ENCODE measurements around the gene SH2D6. TPM values are rescaled to one million over a fixed set of nuclear protein-coding genes. Genes with fewer than 3 reads are reported as not detected.
A peak's percentile ranks its signal among the peaks of the same experiment; 100 is the strongest.
"Not testable (repeated sequence)": the region's sequence is repeated elsewhere in the genome, so short reads cannot be mapped to it uniquely, and the experiment has no call there.

The SH2D6 gene
- not detected for total RNA-seq
- long read RNA-seq: 0 reads

DNA sequence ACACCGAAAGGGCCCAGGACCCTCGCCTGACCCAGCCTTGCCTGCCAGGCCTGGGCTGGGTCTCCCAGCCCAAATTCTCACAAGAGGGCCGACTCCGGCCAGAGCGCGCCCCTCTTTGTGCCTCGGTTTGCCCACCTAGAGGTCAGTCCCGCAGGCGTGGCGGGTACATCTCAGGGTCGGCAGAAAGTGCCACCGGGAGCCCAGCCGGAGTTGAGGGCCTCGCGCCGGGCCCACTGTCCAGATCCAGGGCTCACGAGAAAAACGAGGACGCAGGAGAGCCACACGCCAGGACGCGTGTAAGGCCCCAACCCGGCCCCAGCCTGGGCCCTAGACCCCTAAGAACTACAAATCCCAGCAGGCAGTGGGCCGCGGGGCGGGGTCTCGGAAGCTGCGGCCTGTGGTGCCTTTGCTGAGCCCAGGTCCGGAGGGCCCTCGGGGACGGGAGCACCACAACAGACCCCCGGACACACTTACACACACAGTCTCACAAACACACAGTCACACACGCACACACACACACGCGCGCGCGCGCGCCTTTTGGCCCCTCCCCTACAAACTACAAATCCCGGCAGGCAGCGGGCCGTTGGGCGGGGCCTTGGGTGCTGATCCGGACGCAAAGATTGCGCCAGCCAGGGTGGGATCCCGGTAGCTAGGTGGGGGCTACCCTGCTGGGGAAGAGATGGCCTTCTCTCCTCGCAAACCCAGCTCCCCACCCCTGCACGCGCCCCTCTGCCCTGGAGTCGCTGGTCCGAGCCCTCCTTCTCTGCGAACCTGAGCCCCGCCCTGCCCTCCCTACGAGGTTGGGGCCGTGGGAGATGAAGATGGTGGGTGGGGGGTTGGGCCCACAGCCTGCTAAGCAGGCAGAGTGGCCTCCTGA lies at the start of gene SH2D6:
SH2D6 (plus strand) TSS at position 583 of the 877 bp plus-strand sequence. CDS start 10,752 bp downstream, outside the sequence.
- peak; percentile 76 for ATAC-seq
- intact Hi-C loops (cut with micrococcal nuclease): no loop called here
- peak; percentile 93 for DNase-seq

DNA sequence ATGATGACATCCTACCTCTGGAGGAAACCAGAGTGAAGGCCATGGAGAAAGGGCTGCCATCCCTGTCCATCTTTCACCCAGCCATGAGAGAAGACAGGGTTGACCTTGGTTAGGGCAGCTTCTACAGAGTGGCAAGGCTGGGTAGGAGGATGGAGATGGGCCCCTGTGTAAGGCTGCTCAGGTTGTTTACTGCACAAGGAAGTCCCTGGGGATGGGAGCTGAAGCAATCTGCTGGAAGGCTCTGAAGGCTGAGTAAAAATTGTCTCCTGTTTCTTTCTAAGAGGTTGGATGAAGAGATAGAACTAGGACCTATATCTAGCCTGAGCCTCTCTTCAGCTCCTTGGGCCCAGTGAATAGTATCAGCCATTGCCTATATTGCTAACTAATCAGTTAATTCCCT lies 49.6 kb upstream of the SH2D6 start:
- intact Hi-C loops (cut with micrococcal nuclease): no loop called here
- no peak for DNase-seq
- ATAC-seq: no peak

DNA sequence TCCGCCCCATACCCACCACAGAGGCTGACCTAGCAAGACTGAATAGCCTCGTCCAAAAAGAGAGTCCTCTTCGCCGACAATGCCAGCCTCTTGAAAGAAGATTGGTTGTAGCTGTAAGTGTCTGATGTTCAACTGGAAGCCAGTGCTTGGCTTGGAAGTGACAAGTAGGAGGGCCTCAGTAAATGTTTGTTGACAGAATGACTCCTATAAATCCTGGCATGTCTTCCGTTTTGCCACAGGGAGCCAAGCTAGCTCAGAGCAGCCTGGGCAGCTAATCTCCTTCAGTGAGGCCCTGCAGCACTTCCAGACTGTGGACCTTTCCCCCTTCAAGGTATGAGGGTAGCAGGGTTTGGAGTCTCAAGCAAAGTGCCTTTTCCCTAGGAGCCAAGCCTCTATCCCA lies 49.0 kb upstream of the SH2D6 start:
- ATAC-seq: no peak
- intact Hi-C loops (cut with micrococcal nuclease): no loop called here
- DNase-seq: no peak

DNA sequence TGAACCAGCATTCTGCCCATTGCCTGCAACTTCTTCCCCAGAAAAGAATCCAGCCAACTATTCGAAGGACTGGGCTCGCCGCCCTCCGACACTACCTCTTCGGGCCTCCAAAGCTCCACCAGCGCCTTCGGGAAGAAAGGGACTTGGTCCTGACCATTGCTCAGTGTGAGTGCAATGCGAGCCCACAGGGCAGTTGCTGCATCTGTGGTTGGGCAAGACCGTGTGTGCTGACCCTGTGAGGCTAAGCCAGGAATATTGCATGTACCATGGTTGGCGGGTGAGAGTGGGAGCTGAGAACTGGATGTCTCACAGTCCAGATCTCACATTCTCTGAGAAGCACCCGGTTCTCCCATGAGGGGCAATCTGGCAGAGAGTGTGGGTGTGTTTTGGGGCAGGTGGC lies 47.5 kb upstream of the SH2D6 start:
- no peak for ATAC-seq
- DNase-seq: no peak
- intact Hi-C loops (cut with micrococcal nuclease): no loop called here

DNA sequence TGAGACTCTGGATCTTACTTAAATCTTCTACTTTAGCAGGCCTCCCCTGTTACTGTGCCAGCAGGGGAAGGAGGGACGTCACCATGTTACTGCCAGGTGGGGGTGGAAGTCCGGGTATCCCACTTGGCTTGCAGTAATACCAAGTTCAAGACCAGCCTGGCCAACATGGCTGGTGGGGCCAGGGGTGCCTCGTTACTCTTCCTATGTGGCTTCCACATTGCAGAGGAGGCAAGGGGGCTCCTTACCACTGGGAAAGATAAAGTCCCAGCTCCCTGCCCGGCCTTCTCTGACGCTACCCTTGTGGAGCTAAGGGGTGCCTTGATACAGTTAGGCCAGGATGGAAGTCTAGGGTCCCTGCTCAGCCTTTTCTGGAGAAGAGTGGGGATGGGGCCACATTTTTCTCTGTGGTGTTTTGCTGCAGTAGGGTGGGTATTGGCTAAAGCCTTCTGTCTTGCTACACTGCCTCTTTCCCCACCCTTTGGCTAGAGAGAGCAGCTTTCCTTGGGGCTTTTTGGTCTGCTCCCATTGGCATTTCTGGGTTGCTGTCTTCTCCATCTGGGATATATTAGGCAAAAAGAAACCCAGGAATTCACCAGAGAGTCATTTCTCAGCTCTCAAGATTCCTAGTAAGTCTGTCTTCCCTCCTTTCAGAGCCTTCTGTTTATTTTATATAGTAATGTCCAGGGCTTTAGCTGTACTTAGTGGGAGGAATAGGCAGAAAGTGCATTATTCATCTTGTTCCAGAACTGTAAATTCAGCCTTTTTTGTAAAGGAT lies 42.0 kb upstream of the SH2D6 start:
- intact Hi-C loops (cut with micrococcal nuclease): no loop called here
- DNase-seq (no peak), ATAC-seq (no peak)

DNA sequence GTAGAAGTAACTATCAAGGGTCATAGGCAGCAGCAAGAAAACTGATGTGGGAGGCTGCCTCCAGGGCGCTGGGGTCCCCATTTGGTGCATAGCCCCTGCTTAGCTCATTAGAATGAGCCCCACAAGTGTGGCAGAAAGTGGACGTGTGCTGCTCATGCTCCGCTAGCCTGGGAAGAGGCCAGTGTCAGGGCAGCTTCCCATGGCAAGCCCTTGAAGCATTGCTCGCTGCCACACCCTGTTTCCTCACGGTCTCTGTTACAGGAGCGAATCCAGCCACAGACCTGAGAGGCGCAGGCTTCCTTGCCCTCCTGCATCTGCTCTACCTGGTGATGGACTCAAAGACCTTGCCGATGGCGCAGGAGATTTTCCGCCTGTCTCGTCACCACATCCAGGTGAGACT lies 41.4 kb upstream of the SH2D6 start:
- no peak for ATAC-seq
- intact Hi-C loops (cut with micrococcal nuclease): no loop called here
- no peak for DNase-seq

DNA sequence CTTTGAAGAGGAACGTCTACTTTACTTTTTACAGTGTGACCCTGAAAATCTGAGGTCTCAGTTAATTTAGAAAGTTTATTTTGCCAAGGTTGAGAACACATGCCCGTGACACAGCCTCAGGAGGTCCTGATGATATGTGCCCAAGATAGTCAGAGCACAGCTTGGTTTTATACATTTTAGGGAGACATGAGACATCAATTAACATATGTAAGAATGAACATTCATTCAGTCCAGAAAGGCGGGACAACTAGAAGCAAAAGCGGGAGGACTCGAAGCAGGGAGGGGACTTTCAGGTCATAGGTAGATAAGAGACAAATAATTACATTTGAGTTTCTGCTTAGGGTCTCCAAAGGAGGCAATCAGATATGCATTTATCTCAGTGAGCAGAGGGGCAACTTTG lies 40.3 kb upstream of the SH2D6 start:
- no peak for DNase-seq
- intact Hi-C loops (cut with micrococcal nuclease): no loop called here
- ATAC-seq: no peak

DNA sequence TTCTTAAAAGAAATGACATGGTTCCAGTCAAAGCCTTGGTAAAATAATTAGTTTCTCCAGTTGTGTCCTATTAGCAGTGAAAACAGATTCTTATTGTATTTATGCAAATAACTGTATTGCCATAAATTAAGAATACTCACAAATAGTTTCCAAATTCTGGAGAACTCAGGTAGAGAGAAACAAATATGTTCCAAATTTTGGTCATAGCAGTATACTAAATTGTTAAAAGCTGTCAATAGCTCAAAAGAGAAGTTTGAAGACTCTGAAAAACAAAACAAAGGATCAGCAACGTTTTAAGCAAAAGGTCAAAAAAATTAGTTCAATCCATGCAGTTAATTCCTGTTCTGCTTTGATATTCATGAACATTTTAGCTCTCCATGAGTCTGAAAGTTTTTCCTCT lies 38.5 kb upstream of the SH2D6 start:
- intact Hi-C loops (cut with micrococcal nuclease): no loop called here
- DNase-seq (no peak), ATAC-seq (no peak)

DNA sequence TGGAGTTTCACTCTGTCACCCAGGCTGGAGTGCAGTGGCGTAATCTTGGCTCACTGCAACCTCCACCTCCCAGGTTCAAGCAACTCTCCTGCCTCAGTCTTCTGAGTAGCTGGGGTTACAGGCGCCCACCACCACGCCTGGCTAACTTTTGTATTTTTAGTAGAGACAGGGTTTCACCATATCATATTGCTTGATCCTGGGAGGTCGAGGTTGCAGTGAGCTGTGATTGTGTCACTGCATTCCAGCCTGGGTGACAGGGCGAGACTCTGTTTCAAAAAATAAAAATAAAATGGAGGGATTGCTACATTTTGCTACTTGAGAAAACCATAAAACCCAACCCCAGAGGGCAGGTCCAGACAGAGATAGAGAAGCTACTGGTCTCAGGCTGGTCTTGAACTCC lies 35.4 kb upstream of the SH2D6 start:
- ATAC-seq; intact Hi-C loops (cut with micrococcal nuclease); DNase-seq: not testable (repeated sequence)

DNA sequence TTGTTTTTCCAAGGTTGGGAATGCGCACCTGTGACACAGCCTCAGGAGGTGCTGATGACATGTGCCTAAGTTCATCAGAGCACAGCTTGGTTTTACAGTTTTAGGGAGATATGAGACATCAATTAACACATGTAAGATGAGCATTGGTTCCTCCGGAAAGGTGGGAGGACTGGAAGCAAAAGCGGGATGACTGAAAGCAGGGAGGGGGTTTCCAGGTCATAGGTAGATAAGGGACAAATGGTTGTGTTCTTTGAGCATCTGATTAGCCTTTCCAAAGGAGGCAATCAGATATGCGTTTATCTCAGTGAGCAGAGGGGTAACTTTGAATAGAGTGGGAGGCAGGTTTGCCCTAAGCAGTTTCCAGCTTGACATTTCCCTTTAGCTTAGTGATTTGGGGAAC lies 34.7 kb upstream of the SH2D6 start:
- DNase-seq (no peak), ATAC-seq (no peak)
- intact Hi-C loops (cut with micrococcal nuclease): no loop called here

DNA sequence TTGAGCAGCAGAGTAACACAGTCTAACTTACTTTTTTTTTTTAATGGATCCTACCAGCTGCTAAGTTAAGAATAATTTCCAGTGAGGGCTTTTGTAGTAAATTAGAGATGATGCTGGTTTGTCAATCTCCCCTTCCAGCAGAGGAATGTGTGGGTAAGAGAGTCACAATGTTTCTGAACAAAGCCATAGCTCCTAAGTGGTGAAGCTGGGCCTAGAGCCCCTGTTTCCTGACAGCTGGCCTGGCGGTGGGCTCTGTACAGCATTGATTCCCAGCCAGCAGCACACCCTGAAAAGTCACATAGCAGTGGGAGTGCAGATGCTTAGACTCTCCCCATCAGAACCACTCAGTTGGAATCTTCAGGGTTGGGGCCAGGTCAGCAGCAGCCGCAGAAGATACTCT lies 32.8 kb upstream of the SH2D6 start:
- intact Hi-C loops (cut with micrococcal nuclease): no loop called here
- no peak for ATAC-seq
- no peak for DNase-seq

DNA sequence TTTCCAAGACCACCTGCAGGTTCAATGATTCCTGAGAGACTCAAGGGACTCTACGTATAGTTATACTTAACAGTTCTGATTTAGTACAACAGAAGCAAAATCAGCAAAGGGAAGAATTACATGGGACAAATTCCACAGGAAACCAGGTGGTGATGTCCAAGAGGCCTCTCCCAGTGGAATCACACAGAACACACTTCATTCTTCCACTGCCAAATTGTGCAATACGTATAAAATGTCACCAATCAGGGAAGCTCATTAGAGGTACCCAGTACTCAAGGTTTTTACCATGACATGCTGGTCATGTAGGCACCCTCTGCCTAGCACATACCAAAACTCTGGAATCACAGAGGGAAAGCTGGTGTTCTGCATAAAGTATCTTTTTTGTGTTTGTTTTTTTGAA lies 30.8 kb upstream of the SH2D6 start:
- intact Hi-C loops (cut with micrococcal nuclease): no loop called here
- ATAC-seq: no peak
- no peak for DNase-seq

DNA sequence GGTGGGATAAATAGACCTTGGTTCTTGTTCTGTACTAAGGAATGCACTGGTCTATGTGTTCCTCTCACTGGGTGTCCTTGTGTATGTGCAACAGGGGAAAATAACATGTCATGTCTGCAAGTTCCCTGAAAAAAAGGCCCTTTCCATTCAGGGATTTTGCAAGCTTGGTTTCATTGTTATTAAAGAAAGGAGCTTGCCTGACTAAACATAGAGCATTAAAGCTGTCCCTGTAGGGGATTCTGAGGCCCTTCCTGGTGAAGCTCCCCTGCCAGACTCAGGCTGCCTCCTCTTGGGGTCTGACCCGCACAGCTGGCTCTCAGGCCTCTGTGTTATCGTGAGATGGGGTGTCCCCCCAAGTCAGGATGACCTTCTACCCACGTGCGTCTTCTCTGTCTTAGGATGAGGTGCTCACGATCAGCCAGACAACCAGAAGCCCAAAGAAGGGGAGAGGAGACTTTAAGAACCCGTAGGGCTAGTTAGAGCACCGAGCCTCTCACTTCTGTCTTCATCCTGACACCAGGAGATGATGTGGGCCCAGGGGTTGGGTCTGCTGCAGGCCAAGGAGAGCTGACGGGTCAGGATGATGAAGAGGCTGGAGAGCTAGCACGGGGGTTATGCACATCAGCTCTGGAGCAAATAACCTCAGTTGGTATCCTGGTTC lies 29.5 kb upstream of the SH2D6 start:
- intact Hi-C loops (cut with micrococcal nuclease): no loop called here

DNA sequence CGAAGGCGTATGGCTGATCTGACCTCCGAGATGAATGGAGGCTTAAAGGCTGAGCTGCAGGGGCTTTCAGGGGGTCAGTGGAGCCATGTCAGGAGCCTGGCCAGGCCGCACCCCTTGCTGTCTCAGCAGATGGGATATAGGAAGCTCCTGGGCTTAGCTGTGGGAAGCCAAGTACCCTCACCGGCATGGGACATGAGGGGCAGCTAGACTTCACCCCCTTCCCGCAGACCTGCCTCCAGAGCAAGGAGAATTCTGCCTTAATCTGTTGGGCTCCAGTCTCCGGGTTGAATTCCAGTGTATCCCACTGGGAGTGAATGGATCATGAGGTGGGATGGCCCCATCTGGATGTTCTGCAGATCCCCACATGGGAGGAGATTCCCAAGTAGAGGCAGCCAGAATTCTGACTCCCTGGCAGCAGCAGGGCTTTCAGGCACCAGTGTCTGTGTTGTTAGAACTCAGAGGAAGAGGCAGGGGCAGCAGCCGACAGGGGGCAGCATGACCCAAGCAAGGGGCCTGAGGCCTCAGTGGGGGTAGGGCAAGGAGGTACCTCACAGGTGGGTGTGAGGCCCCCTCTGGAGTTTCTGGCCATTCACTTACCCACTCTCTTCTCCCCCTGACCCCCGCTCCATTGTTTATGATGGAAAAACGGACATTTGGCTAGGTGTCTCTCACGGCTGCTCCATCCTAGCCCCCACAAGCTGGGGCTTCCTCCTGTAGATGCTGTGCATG lies 27.4 kb upstream of the SH2D6 start:
- intact Hi-C loops (cut with micrococcal nuclease): no loop called here

More for the DNA sequence above, 29.5 kb upstream of the SH2D6 start:
- DNase-seq (no peak), ATAC-seq (no peak)

DNA sequence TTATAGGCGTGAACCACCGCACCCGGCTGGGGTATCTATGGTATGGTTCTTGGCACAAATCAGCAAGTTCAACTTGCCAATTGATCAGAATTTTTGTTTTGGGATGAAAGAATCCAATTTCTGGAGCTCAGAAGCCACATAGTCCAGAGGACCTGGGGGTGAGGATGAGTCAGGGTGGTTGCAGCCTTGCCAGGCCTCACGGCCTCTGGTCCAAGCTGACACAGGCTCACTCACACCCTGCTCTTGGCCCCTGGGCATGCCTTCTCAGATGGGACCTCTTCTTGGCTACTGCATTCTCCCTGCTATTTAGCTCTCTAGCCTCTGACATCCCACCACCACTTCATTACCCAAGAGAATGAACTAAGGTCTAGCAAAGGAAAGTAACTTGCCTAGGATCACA lies 24.7 kb upstream of the SH2D6 start:
- ATAC-seq: no peak
- intact Hi-C loops (cut with micrococcal nuclease): no loop called here
- no peak for DNase-seq

More for the DNA sequence above, 27.4 kb upstream of the SH2D6 start:
- DNase-seq (peak; percentile 75), ATAC-seq (peak; percentile 73)

DNA sequence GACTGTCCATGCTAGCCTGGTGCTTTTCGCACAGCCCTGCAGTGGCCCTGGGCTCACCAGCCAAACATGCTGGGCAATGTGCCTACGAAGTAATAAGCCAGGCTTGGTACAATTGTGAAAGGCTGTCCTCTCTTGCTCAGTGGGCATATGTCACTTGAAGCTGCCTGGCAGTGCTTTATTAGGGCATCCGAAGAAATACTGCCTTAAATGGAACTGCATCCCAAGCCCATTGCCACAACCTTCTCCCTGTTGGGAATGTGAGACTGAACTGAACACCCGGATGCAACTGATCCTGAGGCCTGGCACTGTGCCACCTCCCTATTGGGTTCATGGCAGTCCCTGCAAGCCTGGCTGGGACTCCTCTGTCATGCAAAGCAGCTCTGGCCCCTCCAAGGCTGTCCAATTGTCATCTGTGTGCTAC lies 24.2 kb upstream of the SH2D6 start:
- intact Hi-C loops (cut with micrococcal nuclease): no loop called here
- DNase-seq (no peak), ATAC-seq (no peak)

DNA sequence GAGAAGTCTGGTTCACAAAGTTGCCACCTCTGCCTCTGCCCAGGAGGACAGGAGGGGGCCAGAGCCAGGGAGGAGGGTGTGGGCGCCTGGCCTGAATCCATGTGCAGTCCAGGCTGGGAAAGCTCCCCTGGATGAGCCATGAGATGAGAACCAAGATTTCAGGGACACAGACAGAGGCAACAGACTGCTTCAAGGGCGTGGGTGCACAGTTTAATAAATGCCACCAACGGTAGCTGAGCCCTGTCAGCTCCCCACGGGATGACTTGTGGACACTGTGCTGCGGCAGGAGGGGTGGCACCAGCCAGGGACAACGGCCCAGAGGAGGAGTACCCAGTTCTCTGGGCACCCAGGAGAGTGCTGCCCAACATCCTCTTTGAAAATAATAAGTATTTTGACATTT lies 23.5 kb upstream of the SH2D6 start:
- intact Hi-C loops (cut with micrococcal nuclease): no loop called here
- DNase-seq: no peak
- no peak for ATAC-seq

DNA sequence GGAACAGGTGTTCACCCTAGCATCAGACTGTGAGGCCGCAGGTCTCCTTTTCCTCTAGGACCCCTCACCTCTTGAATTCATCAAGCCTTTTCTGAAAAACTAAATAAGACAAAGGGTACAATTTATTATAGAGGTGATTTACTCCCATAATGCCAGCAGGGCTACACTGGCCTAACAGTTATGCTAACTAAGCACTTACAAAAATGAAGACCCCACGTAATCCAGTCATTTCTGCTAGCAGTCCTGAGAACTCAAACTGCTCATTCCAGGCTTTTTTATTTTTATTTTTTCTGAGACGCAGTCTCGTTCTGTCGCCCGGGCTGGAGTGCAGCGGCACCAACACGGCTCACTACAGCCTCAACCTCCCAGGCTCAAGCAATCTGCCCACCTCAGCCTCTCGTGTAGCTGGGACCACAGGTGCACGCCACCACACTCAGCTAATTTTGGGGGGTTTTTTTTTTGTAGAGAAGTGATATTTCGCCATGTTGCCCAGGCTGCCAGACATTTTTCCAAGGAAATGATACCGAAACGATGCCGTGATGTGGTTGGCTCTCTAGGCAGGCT lies 22.5 kb upstream of the SH2D6 start:
- intact Hi-C loops (cut with micrococcal nuclease): no loop called here
- DNase-seq (no peak), ATAC-seq (no peak)

Data from left ventricle myocardium superior (tissue), 1 donor.